Subcutaneous adipose tissue (tissue), 4 donors: Measurements from ENCODE around the gene NPC2. TPM values are rescaled to one million over a fixed set of nuclear protein-coding genes. Genes with fewer than 3 reads are reported as not detected.

Source experiments
- total RNA-seq, 4 donors: library from RNA; depleted of rRNA; stranded (reverse); fragments of >200 nt; gene quantifications; one replicate each; pipeline ENCODE4 v1.1.0, GENCODE V29; 2016
- TF ChIP-seq, protein P1 (sequence below): fragments of 450-650 bp; IDR thresholded peaks from one replicate; pipeline ENCODE4 v1.5.1; 2016; ENCODE audit warnings: low read depth, mild to moderate bottlenecking, control low read depth, antibody characterized with exemption, moderate library complexity

NPC2 gene
- total RNA-seq, 4 donors from 2014 or later: 207 to 1,333 (median 451) TPM

DNA sequence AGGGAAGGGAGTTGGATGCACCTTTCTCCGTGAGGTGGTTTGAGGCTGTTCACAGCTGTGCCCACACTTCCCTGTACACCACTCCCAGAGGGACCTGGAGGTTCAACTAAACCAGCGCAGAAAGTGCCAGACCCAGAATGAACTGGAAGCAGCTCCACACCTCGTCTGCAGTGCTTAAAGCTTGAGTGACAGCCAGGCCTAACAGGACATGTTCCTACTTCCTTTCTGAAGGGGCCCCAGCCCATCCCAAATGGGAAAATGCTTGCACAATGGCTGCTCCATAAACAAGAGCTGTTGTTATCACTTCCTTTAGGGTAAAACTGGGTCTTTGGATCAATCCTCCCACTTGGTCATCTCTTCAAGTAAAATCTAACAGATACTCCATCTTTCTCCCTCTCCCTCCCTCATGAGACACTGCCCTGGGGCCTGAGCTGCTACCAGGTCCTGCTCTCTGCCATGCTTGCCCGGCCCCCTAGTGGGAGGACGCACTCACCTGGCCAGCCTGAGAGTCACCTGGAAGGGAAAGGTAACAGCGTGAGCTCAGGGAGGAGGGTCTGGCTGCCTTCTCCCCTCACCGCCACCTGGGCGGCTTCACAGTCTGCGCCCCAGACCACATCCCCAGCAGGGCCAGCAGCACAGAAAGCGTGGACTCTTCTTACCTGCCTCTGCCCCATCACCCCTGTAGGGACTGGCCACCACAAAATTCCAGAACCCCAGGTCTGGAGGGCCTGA is 33.9 kb upstream of the NPC2 start:
- TF ChIP-seq, protein P1, sequence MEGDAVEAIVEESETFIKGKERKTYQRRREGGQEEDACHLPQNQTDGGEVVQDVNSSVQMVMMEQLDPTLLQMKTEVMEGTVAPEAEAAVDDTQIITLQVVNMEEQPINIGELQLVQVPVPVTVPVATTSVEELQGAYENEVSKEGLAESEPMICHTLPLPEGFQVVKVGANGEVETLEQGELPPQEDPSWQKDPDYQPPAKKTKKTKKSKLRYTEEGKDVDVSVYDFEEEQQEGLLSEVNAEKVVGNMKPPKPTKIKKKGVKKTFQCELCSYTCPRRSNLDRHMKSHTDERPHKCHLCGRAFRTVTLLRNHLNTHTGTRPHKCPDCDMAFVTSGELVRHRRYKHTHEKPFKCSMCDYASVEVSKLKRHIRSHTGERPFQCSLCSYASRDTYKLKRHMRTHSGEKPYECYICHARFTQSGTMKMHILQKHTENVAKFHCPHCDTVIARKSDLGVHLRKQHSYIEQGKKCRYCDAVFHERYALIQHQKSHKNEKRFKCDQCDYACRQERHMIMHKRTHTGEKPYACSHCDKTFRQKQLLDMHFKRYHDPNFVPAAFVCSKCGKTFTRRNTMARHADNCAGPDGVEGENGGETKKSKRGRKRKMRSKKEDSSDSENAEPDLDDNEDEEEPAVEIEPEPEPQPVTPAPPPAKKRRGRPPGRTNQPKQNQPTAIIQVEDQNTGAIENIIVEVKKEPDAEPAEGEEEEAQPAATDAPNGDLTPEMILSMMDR: no peak

DNA sequence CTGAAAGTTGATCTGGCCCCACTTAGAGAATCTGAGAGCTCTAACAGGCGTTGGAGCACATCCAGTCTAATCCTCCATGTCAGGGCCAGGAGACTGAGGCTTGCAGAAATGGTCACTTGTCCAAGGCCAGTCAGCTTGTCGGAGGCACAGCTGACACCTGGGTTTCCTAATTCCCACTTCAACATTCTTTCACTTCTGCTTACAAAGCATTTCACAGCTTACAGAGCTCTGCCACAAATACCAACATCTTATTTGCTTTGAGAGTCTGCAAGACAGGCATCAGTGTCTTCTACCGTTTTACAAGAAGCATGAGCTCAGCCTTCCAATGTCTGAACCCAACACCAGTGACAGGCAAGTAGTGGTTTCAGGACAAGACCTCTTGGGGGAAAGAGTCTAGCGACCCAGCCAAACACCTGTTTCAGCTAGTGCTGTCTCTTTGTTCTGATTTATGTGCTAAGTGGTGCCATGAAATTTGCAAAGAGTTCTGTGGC is 32.3 kb upstream of the NPC2 start:
- TF ChIP-seq, protein P1: no peak

DNA sequence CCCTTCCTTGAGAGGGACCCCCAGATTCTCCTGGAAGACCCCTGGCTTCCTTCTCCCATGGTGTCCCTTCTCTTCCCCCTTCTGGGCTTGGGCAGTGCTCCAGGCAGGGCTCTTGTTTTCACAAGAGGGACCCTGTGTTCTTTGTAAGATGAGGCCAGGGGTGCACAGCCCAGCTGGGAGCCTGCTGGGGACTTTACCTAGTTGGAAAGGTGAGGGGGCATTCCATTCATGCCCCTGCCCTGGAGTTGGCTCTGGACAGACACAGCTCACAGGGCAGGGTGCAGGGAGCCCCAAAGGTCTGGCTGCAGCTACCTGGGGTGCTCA is 31.7 kb upstream of the NPC2 start:
- TF ChIP-seq, protein P1: no peak

DNA sequence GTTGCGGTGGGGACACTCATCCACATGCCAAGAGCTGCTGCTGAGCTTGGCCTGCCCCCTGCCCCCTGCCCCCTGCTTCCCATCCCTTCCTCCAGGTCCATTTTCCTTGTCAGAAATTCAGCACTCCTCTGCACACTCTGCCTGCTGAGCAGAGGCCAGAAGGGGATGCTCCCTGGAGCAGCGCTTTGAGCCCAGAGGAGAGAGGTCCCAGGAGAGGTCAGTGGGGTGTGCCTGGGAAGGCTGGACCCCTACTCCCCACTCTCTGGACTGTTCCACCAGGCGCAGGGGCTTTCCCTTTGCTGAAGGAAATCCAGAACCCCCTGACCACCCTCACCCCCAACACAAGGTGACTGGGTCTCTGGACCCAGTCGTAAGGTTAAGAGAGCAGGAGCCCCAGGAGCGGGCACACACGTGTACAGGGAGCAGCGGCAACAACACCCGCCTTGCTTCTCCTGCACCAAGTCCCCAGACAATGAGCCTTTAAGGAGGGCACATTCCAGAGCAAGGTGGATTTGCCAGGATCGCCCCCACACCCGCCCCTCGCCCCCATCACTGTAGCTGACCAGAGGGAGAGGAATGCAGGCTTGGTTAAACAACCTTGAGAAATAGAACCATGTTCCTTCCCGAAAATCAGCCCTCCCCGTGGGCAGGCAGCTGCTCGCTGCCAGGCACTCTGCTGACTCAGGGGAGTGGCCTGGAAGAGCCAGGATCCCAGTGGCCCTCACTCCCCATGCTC is 31.1 kb upstream of the NPC2 start:
- TF ChIP-seq, protein P1: no peak

DNA sequence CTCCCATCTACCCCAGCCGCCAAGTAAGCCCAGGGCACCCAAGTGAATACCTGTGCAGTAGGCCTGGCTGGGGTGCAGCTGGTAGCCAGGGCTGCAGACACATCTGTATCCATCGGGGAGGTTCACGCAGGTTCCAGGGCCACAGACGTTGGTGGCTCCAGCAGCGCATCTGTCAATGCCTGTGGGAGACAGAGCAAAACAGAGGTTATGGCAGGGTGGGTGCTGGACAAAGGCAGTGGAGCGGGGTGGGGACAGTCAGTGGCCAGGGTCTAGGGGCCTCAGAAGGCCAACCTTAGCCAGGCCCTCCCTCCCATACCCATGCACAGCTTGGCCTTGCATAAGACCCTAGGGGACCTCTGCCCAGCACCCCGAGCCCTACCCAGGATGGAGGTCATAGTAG is 29.6 kb upstream of the NPC2 start:
- TF ChIP-seq, protein P1: no peak

DNA sequence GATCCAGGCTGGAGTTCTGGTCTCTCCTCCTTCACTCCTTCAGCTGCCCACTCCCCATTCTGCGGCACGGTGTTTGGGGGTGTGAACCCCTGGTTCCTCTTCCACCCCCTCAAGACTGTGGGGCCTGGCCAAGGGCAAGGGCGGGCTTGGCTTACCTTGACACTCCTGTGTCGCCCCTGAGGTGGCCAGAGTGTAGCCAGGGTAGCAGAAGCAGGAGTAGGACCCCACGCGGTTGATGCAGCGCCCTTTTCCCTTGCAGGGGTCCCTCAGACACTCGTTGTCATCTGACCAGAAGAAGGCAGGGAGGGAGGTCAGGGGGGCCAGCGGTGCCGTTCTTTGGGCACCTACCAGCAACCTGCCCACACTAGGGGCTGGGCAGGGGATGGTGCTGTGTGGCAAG is 28.7 kb upstream of the NPC2 start:
- TF ChIP-seq, protein P1: no peak

DNA sequence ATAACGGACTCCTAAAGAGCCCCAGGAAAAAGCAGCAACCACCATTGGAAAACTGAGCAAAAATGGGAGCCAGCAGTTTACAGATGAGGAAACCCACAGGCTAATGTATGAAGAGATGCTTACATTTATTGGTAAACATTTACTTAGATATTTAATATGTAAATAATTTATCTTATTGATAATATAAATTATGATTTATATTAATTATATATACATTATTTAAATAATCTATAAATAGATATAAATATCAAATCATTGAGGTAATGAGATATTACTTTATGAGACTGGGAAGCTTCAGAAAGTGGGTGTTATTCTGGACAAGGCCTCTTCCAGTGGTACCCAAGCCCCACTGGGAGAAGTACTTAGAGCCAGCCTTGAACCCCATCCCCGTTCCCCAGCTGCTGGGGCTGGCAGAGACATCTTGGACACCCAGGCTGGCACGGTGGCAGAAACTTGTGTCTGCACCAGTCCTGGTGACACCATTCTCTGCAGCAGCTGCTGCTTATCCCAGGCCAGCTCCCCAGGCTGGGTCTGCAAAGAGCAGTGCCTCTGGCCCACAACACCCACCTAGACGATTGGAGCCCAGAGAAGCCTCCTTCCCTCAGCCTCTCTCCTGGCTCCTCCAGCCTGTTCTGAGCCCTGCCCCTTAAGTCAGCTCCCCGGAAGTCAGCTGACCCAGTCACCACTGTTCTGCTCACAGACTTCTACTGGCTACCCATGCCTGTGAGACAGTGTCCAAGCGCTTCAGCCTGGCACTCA is 26.4 kb upstream of the NPC2 start:
- TF ChIP-seq, protein P1: no peak
